ENCODE results near the gene FAM222A. TPM values are rescaled to one million over a fixed set of nuclear protein-coding genes. Genes with fewer than 3 reads are reported as not detected.
"Not testable (repeated sequence)": the region's sequence is repeated elsewhere in the genome, so short reads cannot be mapped to it uniquely, and the experiment has no call there.

Gene FAM222A
- polyA plus RNA-seq, 6 donors from 2014 or later, result 0.29 to 0.30 TPM; not detected in 4

DNA sequence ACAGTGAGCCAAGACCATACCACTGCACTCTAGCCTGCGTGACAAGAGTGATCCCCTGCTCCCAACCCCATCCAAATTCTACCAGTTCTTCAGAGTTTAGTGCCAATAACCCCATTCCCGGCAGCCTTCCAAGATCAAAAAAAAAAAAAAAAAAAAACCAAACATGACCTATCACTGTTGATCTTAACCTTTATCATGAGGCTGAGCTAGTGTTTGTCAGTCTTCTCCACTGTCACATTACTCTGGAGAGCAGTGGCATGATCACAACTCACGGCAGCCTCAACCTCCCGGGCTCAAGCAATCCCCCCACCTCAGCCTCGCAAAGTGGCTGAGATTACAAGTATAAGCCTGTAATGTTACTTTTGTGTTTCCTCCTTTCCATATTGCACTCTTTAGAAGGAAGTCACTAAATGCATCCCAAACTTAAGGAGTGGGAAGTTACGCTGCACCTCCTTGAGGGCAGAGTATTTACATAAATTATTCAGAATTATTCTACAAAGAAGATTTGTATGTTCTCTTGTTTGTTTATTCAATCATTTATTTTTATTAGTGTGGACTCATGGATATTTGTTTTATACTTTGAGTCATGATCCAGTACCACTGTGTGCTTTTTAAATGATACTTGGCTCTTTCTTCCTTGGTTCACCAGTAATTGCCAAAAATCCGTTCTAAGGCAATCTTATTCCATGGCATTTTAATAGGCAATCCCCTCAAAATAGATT, 31.5 kb upstream of the FAM222A start:
- peaks cover 11 to 36% (median 24%) of the 10 kb centered on the region in 3 donors for H3K27me3 Mint-ChIP-seq
- no peaks in the 10 kb centered on the region for H3K36me3 Mint-ChIP-seq
- H3K4me3 Mint-ChIP-seq, result no peak overlapping the region
- DNase-seq (no peak), ATAC-seq (ENCODE audit: low read depth in 2 of 2) (no peak)
- no peak overlapping the region for H3K27ac Mint-ChIP-seq
- peaks cover 0 to 5% (median 0%) of the 10 kb centered on the region in 7 donors for H3K9me3 Mint-ChIP-seq
- H3K4me1 Mint-ChIP-seq, result no peaks in the 10 kb centered on the region

DNA sequence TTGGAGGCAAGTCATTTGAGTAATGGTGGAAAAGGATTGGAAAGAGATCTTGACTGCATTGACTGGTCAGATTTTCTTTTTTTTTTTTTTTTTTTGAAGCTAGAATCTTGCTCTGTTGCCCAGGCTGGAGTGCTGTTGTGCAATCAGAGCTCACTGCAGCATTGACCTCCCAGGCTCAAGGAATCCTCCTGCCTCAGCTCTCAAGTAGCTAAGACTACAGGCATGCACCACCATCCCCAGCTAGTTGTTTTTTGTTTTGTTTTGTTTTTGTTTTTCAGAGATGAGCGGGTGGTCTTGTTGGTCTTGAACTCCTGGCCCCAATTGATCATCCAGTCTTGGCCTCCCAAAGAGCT, 30.9 kb upstream of the FAM222A start:
- Mint-ChIP-seq H3K27ac (no peak overlapping the region), H3K36me3 (no peaks in the 10 kb centered on the region), H3K4me1 (no peaks in the 10 kb centered on the region), H3K4me3 (no peak overlapping the region), H3K27me3 (peaks cover 11 to 30% (median 19%) of the 10 kb centered on the region in 3 donors), H3K9me3 (peaks cover 0 to 5% (median 0%) of the 10 kb centered on the region in 7 donors)
- ATAC-seq (ENCODE audit: low read depth in 2 of 2) (no peak), DNase-seq (no peak)

DNA sequence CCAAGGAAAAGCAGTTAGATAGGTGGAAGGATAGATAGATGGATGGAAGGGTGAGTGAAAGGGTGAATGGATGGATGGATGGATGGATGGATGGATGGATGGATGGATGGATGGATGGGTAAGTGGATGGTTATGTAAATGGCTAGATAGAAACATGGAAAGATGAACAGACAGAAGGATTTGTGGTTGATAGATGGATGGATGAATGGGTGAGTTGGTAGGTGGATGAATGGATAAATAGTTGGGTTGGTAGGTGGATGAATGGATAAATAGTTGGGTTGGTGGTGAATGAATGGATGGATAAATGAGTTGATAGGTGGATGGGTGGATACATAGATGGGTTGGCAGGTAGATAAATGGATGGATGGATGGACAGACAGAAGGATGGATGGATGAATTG, 30.3 kb upstream of the FAM222A start:
- peaks cover 0 to 5% (median 0%) of the 10 kb centered on the region in 7 donors for H3K9me3 Mint-ChIP-seq
- H3K27me3 Mint-ChIP-seq, result peaks cover 11 to 28% (median 18%) of the 10 kb centered on the region in 3 donors
- ATAC-seq (ENCODE audit: low read depth in 2 of 2), result no peak
- peak overlapping the region in 1 of 8 donors; percentile 2 for H3K4me3 Mint-ChIP-seq
- DNase-seq, result no peak
- no peak overlapping the region for H3K27ac Mint-ChIP-seq
- H3K4me1 Mint-ChIP-seq, result no peaks in the 10 kb centered on the region
- no peaks in the 10 kb centered on the region for H3K36me3 Mint-ChIP-seq

DNA sequence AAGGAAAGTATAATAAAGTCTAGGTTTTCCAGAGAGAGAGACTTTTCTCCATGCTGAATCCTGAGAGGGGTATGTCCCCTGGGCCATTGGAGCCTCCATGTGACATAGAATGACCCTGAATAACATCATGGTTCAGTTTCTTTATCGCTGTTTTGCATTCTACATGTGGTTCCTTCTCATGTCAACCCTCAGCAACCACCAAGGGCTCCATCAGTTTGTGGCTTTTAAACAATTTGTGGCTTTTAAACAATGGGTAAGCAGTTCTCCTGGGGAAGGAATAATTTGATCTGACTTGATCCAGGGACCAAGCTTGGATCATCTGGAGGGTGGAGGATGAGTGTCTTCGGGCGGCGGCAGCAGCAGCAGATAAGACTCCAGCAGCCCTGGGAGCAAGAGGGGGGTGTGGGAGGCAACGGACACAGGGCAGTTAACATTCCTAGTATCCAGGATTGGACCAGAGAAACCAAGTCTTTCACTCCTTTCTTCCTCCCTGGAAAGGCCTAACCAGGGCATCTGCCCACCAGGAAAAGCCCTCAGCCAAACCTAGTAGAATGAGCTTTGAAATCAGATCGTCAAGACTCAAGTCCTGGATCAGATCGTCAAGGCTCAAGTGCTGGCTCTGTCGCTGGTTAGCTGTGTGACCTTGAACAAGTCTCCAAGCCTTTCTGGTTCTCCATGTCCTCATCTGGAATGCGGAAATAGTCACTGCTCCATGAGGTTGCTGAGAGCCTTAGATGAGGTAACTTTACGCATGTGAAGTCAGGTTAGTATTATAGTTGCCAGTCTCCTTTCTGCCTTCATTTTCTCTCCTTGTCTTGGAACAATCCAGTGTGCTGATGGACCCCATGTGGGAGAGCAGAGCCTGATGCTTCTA, 27.8 kb upstream of the FAM222A start:
- Mint-ChIP-seq H3K4me1 (no peaks in the 10 kb centered on the region), H3K36me3 (no peaks in the 10 kb centered on the region), H3K9me3 (peaks cover 0 to 5% (median 2%) of the 10 kb centered on the region in 7 donors), H3K27ac (peak overlapping the region in 1 of 6 donors; percentile 7), H3K4me3 (no peak overlapping the region), H3K27me3 (peaks cover 11 to 33% (median 18%) of the 10 kb centered on the region in 3 donors)
- DNase-seq (no peak), ATAC-seq (ENCODE audit: low read depth in 2 of 2) (no peak)

DNA sequence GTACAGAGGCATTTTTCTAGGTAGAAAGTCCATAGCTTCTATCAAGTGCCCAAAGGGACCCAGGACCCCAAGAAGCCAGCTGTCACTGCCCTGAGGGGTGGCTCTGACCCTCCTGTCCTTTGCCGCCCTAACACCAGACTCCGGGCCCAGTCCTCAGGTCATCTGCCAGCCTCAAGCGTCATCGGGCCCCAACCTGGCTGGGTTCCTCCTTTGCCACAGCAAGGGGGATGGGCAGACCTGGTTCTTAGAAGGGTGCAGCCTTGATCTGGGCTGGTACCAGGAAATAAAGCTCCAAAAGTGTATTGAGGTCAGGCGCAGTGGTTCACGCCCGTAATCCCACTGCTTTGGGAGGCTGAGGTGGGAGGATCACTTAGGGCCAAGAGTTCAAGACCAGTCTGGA, 27.1 kb upstream of the FAM222A start:
- Mint-ChIP-seq H3K4me1 (no peaks in the 10 kb centered on the region), H3K9me3 (peaks cover 0 to 5% (median 2%) of the 10 kb centered on the region in 7 donors), H3K4me3 (no peak overlapping the region)

DNA sequence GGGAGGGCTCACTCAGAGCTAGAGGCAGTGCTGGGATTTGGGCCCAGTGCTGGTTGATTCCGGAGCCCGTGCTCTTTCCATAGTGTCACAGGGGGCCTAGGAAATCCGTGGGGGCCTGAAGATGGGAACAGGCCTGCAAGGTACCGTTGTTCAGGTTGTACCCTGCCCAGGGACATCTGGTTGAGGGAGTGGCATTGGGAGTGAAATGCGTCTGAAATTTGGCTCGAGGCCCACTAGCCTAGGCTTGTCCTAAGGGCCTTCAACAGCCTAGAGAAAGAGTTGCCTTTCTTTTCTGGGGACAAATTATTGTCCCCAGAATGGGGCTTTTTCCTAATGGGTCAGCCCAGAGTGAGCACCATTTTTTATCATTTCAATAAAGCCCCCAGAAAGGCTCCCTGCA, 26.4 kb upstream of the FAM222A start:
- DNase-seq (no peak), ATAC-seq (ENCODE audit: low read depth in 2 of 2) (no peak)
- Mint-ChIP-seq H3K4me3 (no peak overlapping the region), H3K27me3 (peaks cover 12 to 41% (median 21%) of the 10 kb centered on the region in 3 donors), H3K4me1 (no peaks in the 10 kb centered on the region), H3K36me3 (no peaks in the 10 kb centered on the region), H3K27ac (no peak overlapping the region), H3K9me3 (peaks cover 0 to 8% (median 5%) of the 10 kb centered on the region in 7 donors)

More for the DNA sequence above, 27.1 kb upstream of the FAM222A start:
- Mint-ChIP-seq H3K27ac (no peak overlapping the region), H3K27me3 (peaks cover 11 to 35% (median 18%) of the 10 kb centered on the region in 3 donors), H3K36me3 (no peaks in the 10 kb centered on the region)
- DNase-seq, result no peak
- no peak for ATAC-seq (ENCODE audit: low read depth in 2 of 2)

DNA sequence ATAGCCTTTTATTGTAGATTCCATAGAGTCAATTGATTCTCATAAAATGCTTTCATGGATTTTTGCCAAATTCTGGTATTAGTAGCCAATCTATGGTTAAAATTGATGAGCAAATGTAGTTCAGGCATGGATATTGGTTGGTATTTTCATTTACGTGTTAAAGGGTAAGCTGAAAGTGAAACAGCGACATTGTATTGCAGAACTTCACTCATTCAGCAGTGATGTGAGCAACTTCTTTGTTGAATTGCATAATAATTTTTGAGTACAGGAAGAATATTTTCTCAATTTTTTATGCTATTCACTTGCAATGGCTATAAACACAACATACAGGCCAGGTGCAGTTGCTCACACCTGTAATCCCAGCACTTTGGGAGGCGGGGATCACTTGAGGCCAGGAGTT, 24.2 kb upstream of the FAM222A start:
- Mint-ChIP-seq H3K4me1 (no peaks in the 10 kb centered on the region), H3K9me3 (peaks cover 0 to 18% (median 2%) of the 10 kb centered on the region in 7 donors), H3K4me3 (no peak overlapping the region), H3K27me3 (peaks cover 12 to 47% (median 24%) of the 10 kb centered on the region in 3 donors), H3K36me3 (peaks cover 0 to 8% of the 10 kb centered on the region in 2 donors), H3K27ac (no peak overlapping the region)
- no peak for DNase-seq
- ATAC-seq (ENCODE audit: low read depth in 2 of 2), result no peak

DNA sequence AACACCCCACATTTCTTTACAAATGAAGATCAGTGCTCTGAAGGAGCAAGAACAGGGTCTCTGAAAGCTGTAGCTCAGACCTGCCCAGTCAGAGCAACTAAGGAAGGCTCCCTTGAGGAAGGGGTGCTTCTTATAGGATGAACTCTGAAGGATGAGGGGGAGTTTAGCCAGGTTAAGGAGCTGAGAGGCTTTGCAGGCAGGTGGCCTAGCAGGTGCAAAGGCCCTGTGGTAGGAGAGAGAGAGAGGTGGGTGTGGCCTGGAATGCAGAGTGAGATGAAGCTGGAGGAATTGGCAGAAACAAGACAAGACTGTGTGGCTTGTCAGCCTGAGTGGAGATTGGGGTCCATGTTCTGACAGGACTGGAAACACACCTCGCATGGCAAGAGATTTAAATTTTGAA, 20.5 kb upstream of the FAM222A start:
- Mint-ChIP-seq H3K4me3 (no peak overlapping the region), H3K27ac (peak overlapping the region in 1 of 6 donors; percentile 19), H3K4me1 (no peaks in the 10 kb centered on the region), H3K9me3 (peaks cover 0 to 18% (median 2%) of the 10 kb centered on the region in 7 donors), H3K27me3 (peaks cover 8 to 46% (median 25%) of the 10 kb centered on the region in 3 donors), H3K36me3 (peaks cover 0 to 8% of the 10 kb centered on the region in 2 donors)
- ATAC-seq (ENCODE audit: low read depth in 2 of 2) (no peak), DNase-seq (no peak)

DNA sequence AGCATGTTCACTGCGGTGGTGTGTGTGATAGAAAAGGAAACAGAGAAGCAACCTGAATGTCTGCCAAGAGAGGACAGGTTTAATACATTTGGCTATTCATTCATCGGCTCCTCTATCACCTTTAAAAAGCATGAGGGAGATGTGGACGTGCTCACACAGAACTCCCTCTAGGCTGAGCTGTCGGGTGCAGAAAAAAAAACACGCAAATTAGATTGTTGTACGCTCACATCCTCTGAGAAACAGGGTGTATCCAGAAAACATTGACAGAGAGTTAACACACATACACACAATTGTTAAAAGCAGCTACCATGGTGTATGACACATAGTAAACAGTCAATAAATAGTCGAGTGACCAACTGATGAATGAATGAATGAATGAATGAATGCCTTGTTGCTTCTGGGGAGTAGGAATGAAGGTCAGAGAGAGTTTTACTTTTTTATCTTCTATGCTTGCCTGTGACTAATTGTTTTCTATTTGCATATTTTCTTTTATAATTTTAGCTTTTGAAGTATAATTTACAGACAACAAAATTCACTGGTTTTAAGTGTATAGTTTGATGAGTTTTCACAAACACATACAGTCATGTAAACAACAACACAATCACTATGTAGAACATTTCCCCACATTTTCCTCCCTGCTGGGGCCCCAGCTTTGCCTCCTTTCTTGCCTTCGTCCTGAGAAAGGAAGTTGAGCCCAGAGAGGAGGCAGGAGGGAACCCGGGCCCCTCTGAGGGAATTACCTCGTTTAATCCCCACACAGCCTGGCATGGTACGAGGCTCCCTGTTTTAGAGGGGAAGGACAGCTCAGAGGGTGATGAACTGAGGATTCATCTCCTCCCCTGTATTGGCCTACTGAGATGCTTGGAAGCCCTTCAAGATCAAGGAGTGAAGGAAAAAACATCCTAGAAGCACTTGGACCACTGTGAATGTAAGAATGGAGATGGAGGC, 19.7 kb upstream of the FAM222A start:
- no peak overlapping the region for H3K27ac Mint-ChIP-seq
- no peak overlapping the region for H3K4me3 Mint-ChIP-seq
- no peak for ATAC-seq (ENCODE audit: low read depth in 2 of 2)
- peaks cover 10 to 41% (median 25%) of the 10 kb centered on the region in 3 donors for H3K27me3 Mint-ChIP-seq
- peaks cover 0 to 18% (median 2%) of the 10 kb centered on the region in 7 donors for H3K9me3 Mint-ChIP-seq
- H3K4me1 Mint-ChIP-seq, result no peaks in the 10 kb centered on the region
- peaks cover 0 to 8% of the 10 kb centered on the region in 2 donors for H3K36me3 Mint-ChIP-seq
- DNase-seq, result no peak

DNA sequence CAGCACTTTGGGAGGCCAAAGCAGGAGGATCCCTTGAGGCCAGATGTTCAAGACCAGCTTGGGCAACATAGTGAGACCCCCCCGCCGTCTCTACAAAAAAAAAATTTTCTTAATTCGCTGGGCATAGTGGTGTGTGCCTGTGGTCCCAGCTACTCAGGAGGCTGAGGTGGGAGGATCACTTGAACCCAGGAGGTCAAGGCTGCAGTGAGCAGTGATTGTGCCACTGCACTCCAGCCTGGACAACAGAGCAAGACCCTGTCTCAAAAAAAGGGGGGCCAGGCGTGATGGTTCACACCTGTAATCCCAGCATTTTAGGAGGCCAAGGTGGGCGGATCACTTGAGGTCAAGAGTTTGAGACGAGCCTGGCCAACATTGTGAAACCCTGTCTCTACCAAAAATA, 19.0 kb upstream of the FAM222A start:
- not testable (repeated sequence) for H3K36me3 Mint-ChIP-seq; H3K4me1 Mint-ChIP-seq; DNase-seq; H3K27ac Mint-ChIP-seq; H3K4me3 Mint-ChIP-seq; ATAC-seq (ENCODE audit: low read depth in 2 of 2)
- peaks cover 10 to 41% (median 25%) of the 10 kb centered on the region in 3 donors for H3K27me3 Mint-ChIP-seq
- H3K9me3 Mint-ChIP-seq, result peaks cover 0 to 18% (median 2%) of the 10 kb centered on the region in 7 donors

DNA sequence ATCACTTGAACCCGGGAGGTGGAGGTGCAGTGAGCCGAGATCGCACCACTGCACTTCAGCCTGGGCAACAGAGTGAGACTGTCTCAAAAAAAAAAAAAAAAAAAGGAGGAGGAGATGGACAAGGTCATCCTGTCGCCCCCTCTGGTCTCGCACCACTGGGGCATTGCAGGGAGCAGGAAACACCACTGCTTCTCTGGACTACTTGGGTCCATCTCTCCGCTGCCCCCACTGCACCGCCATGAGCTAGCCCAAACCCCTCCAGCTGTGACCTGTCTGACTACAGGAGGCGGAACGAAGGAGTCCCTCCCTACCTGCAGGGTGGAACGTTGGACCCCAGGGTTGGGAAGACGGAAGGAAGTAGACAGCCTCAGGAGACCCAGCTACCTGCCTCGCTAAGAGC, 18.2 kb upstream of the FAM222A start:
- no peaks in the 10 kb centered on the region for H3K4me1 Mint-ChIP-seq
- peaks cover 0 to 18% (median 2%) of the 10 kb centered on the region in 7 donors for H3K9me3 Mint-ChIP-seq
- DNase-seq (no peak), ATAC-seq (ENCODE audit: low read depth in 2 of 2) (no peak)
- H3K36me3 Mint-ChIP-seq, result peaks cover 0 to 8% of the 10 kb centered on the region in 2 donors
- H3K27me3 Mint-ChIP-seq, result peaks cover 10 to 41% (median 25%) of the 10 kb centered on the region in 3 donors
- no peak overlapping the region for H3K4me3 Mint-ChIP-seq
- H3K27ac Mint-ChIP-seq, result no peak overlapping the region

DNA sequence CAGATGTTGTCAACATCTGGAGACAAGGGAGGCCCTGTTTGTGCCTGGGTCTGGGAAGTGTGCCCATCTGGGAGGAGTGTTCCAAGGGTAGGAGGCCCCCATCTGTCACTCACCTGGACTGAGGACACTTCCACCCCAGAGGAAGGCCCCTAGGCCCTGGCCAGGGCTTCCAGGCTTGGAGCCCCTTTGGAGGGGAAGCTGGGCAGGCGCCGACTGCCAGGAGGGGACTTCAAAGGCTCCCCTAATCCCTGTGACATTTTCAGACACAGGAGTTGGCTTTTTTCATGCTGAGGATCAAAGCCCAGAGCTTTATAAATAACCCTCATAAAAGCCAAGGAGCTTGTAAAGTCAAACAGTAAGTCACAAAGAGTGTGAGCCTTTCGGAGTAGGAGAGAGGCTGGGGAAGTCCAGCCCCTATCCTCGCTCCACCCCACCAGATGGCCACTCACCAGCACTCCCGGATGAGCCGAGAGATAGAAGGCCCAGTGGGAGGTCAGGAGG, 17.6 kb upstream of the FAM222A start:
- DNase-seq (no peak), ATAC-seq (ENCODE audit: low read depth in 2 of 2) (no peak)
- no peaks in the 10 kb centered on the region for H3K4me1 Mint-ChIP-seq
- H3K27ac Mint-ChIP-seq, result no peak overlapping the region
- H3K9me3 Mint-ChIP-seq, result peaks cover 0 to 18% (median 2%) of the 10 kb centered on the region in 7 donors
- H3K36me3 Mint-ChIP-seq, result peaks cover 0 to 8% of the 10 kb centered on the region in 2 donors
- no peak overlapping the region for H3K4me3 Mint-ChIP-seq
- peaks cover 10 to 41% (median 25%) of the 10 kb centered on the region in 3 donors for H3K27me3 Mint-ChIP-seq
